ENCODE measurements around the gene PPP3R1.

DNA sequence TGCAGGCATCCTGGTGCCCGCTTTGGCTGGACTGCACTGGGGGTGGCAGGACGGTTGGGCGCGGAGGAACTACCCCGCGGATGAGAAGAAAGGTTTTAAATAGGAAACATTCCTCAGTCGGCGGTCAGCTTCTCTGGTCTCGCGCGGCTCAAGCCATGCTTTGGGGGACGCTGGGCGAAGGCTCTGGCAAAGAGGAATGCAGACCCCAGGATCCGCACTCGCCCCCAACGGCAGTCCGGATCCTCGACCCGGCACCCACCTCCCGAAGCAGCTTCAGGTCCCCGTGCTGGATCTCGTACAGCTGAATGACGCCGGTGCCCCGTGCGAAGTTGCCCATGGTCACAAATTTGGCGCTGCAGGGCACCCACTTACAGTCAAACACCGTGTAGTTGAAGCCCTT is 95.3 kb downstream of the PPP3R1 start:
- no peak for TF ChIP-seq POLR2A (IDR thresholded peaks at IDR 0.05)
- no peak for TF ChIP-seq CTCF (IDR thresholded peaks at IDR 0.05)
